ENCODE results near the gene ARFRP1. TPM values are rescaled to one million over a fixed set of nuclear protein-coding genes. Genes with fewer than 3 reads are reported as not detected.

The ARFRP1 gene
- total and polyA plus RNA-seq, 7 donors: 26.8 to 70.2 (median 38.7) TPM

- H3K4me1 ChIP-seq: peaks cover 0 to 6% (median 0%) of the 10 kb centered on the region in 4 donors
- intact Hi-C loops (cut with DNase I): no loop called here
- TF ChIP-seq POLR2A (IDR thresholded peaks at IDR 0.05) (no peak), EP300 (IDR thresholded peaks at IDR 0.05) (no peak), POLR2AphosphoS5 (IDR thresholded peaks at IDR 0.05) (no peak)
- TF ChIP-seq, protein P1, sequence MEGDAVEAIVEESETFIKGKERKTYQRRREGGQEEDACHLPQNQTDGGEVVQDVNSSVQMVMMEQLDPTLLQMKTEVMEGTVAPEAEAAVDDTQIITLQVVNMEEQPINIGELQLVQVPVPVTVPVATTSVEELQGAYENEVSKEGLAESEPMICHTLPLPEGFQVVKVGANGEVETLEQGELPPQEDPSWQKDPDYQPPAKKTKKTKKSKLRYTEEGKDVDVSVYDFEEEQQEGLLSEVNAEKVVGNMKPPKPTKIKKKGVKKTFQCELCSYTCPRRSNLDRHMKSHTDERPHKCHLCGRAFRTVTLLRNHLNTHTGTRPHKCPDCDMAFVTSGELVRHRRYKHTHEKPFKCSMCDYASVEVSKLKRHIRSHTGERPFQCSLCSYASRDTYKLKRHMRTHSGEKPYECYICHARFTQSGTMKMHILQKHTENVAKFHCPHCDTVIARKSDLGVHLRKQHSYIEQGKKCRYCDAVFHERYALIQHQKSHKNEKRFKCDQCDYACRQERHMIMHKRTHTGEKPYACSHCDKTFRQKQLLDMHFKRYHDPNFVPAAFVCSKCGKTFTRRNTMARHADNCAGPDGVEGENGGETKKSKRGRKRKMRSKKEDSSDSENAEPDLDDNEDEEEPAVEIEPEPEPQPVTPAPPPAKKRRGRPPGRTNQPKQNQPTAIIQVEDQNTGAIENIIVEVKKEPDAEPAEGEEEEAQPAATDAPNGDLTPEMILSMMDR (IDR thresholded peaks at IDR 0.05): no peak
- peaks cover 18 to 63% (median 40%) of the 10 kb centered on the region in 4 donors for H3K36me3 ChIP-seq
- no peak overlapping the region for H3K4me3 ChIP-seq
- no peak overlapping the region for H3K27ac ChIP-seq
- H3K9me3 ChIP-seq: no peaks in the 10 kb centered on the region
- WGBS, 2 donors: 92 to 96% methylated on average over 11 of the region's 11 CpGs
- H3K27me3 ChIP-seq: no peaks in the 10 kb centered on the region
- DNase-seq: no peak
These were observed 39.4 kb downstream of the ARFRP1 start for GRCh38 chr20:63668351-63668750.

DNA sequence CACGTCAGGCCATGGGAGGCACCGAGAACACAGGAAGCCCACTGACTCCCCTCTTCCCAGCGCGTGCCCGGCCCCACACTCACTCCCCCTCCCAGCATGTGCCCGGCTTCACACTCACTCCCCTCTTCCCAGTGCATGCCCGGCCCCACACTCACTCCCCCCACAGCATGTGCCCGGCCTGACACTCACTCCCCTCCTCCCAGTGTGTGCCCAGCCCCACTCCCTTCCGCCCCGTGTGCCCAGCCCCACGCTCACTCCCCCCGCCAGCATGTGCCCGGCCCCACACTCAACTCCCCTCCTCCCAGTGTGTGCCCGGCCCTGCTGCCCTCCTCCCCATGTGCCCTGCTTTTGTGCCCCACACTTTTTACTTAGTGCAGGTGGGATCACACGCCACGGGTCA is 39.9 kb downstream of the ARFRP1 start:
- 93% methylated on average over 16 of the region's 16 CpGs for WGBS, 2 donors
- H3K27ac ChIP-seq: no peak overlapping the region
- H3K36me3 ChIP-seq: peaks cover 21 to 67% (median 41%) of the 10 kb centered on the region in 4 donors
- no peaks in the 10 kb centered on the region for H3K9me3 ChIP-seq
- TF ChIP-seq EP300 (IDR thresholded peaks at IDR 0.05) (no peak), POLR2AphosphoS5 (IDR thresholded peaks at IDR 0.05) (no peak), POLR2A (IDR thresholded peaks at IDR 0.05) (no peak)
- TF ChIP-seq, protein P1 (IDR thresholded peaks at IDR 0.05): no peak
- no peak overlapping the region for H3K4me3 ChIP-seq
- H3K4me1 ChIP-seq: peaks cover 0 to 6% (median 0%) of the 10 kb centered on the region in 4 donors
- intact Hi-C loops (cut with DNase I): no loop called here
- no peak for DNase-seq
- H3K27me3 ChIP-seq: no peaks in the 10 kb centered on the region

GRCh38 chr20:63665708-63666107 is 42.1 kb downstream of the ARFRP1 start:
- no peak overlapping the region for H3K27ac ChIP-seq
- intact Hi-C loops (cut with DNase I): no loop called here
- DNase-seq: no peak
- no peaks in the 10 kb centered on the region for H3K27me3 ChIP-seq
- peaks cover 0 to 6% (median 0%) of the 10 kb centered on the region in 4 donors for H3K4me1 ChIP-seq
- no peaks in the 10 kb centered on the region for H3K9me3 ChIP-seq
- TF ChIP-seq, protein P1 (IDR thresholded peaks at IDR 0.05): no peak
- no peak overlapping the region for H3K4me3 ChIP-seq
- H3K36me3 ChIP-seq: peaks cover 21 to 78% (median 40%) of the 10 kb centered on the region in 4 donors
- WGBS, 2 donors: 94 to 97% methylated on average over 14 of the region's 14 CpGs

GRCh38 chr20:63664861-63665594 is 42.7 kb downstream of the ARFRP1 start:
- Histone ChIP-seq H3K27me3 (no peaks in the 10 kb centered on the region), H3K36me3 (peaks cover 21 to 83% (median 40%) of the 10 kb centered on the region in 4 donors), H3K4me1 (peaks cover 0 to 6% (median under 1%) of the 10 kb centered on the region in 4 donors), H3K9me3 (no peaks in the 10 kb centered on the region), H3K4me3 (no peak overlapping the region), H3K27ac (no peak overlapping the region)
- intact Hi-C loops (cut with DNase I): no loop called here
- TF ChIP-seq POLR2AphosphoS5 (IDR thresholded peaks at IDR 0.05): no peak
- no peak for TF ChIP-seq POLR2A (IDR thresholded peaks at IDR 0.05)
- TF ChIP-seq, protein P1 (IDR thresholded peaks at IDR 0.05): no peak
- no peak for TF ChIP-seq EP300 (IDR thresholded peaks at IDR 0.05)
- DNase-seq: no peak
- 80 to 81% methylated on average over 18 of the region's 18 CpGs for WGBS, 2 donors
